Right lung (tissue), 5 donors: ENCODE results near the gene VPS45. TPM values are rescaled to one million over a fixed set of nuclear protein-coding genes. Genes with fewer than 3 reads are reported as not detected.

Source experiments
- DNase-seq, 2 donors: peaks; one replicate each; pipeline ENCODE4 v3.0.0-alpha.2; 2013
- polyA plus RNA-seq, 5 donors: library from polyadenylated mRNA; unstranded; fragments of 120-200 nt; gene quantifications; one replicate each; pipeline versions ENCODE4 v1.2.1 to v1.2.3, GENCODE V29; 2013; ENCODE audit warnings: inconsistent platforms in 1 of 5, low replicate concordance in 1 of 5; ENCODE audit not compliant: insufficient read length in 5 of 5, insufficient read depth in 1 of 5

VPS45 gene
- polyA plus RNA-seq, 5 donors, result 60.3 to 86.9 (median 77.7) TPM

DNA sequence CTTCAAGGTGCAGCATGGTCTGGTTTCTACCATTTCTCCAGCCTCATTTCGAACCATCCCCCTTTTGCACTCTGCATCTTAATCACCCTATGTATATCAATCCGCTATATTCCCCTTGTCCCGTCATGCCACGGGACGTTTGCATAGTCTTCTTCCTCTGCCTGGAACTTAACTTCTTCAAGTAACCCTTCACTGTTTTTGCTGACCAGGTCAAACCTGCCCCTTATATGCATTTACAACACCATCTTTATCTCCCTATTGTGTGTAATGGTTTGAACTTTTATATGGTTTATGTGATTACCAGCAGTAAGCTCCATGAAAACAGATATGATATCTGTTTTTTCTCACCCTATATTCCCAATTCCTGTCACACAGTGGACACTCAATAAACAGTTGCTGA lies 2.3 kb downstream of the VPS45 start:
- DNase-seq, result no peak

- DNase-seq, result no peak
These were observed 5.4 kb downstream of the VPS45 start for GRCh38 chr1:150072959-150073358.

- DNase-seq, result no peak
These were observed 5.9 kb downstream of the VPS45 start for GRCh38 chr1:150073516-150073915.

DNA sequence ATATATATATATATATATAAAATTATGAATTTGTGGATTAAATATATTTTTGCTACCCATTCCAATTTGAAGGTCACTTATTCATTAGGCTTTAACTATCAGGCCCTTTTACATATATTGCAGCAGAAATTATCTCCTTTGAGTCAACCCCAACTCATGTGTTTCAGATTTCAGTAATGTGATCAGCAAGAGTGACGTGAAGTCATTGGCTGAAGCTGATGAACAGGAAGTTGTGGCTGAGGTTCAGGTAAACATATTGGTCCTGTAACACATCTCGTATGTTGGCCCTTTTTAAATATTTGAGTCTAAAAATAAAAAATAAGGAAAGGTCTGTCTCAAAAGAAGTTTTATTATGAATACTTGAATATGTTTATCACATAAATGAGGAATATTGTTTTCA lies 8.5 kb downstream of the VPS45 start:
- DNase-seq, result no peak

GRCh38 chr1:150076985-150077384 lies 9.4 kb downstream of the VPS45 start:
- no peak for DNase-seq

GRCh38 chr1:150080784-150081183 lies 13.2 kb downstream of the VPS45 start:
- no peak for DNase-seq

DNA sequence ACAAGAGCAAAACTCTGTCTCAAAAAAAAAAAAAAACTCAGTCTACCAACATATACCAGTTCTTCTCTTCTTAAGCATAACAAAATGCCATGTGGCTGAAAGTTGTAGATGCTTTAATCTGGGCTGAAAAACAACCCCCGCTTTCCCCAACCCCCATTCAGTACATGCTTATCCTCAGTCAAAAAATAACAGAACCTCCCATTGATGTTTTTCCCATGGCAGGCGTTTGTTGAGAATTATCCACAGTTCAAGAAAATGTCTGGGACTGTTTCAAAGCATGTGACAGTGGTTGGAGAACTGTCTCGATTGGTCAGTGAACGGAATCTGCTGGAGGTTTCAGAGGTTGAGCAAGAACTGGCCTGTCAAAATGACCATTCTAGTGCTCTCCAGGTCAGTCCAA lies 14.9 kb downstream of the VPS45 start:
- no peak for DNase-seq

GRCh38 chr1:150083907-150084306 lies 16.3 kb downstream of the VPS45 start:
- no peak for DNase-seq

GRCh38 chr1:150085406-150085805 lies 17.8 kb downstream of the VPS45 start:
- DNase-seq, result no peak

DNA sequence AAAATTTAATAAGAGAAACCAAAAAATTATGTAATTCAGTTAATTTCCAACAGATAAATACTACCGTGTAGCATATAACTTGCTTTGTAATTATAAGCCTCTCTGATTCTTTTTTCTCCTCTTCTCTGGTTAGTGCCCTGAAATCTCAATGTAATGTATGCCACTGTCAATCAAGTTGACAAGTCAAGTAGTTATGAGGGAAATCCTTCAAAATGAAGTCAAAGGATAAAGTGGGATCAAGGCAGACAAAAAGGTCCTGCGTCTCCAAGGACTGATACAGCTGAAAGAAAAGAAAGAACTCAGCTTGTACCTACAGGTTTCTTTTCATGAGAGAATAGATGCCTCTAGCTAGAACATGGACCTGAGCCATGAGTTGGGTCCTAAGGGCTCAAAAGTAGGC lies 19.8 kb downstream of the VPS45 start:
- no peak for DNase-seq

GRCh38 chr1:150089846-150090520 lies 22.4 kb downstream of the VPS45 start:
- no peak for DNase-seq

DNA sequence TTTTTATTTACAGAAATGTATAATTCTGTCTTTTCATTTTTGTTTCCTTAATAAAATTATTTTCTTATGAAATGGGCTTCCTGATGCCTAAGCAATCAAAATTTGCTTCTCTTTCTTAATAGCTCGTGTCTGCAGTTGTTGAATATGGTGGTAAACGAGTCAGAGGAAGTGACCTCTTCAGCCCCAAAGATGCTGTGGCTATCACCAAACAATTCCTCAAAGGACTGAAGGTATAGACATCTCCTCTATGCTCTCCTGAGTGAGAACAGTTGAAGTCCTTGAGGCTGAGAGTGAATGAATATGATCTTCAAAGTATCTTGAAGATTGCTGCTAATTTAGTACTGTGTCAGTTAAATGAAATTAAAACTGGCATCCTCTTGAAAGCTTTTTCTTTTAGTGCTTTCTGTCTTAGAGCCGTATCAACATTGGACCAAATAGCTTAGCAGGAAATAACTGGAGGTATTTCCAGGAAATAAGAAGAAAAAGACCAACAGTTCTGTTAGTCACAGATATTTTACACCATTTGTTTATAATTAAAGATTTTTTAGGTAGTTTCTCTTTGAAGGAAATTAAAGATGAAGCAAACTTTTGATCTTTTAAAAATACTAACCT lies 24.7 kb downstream of the VPS45 start:
- no peak for DNase-seq

GRCh38 chr1:150093805-150094204 lies 26.2 kb downstream of the VPS45 start:
- no peak for DNase-seq

- DNase-seq, result no peak
These were observed 27.2 kb downstream of the VPS45 start for GRCh38 chr1:150094734-150095265.

GRCh38 chr1:150102986-150103385 lies 35.4 kb downstream of the VPS45 start:
- DNase-seq, result no peak

GRCh38 chr1:150106341-150106740 lies 38.8 kb downstream of the VPS45 start:
- DNase-seq, result no peak

GRCh38 chr1:150109586-150109985 lies 42.0 kb downstream of the VPS45 start:
- no peak for DNase-seq

DNA sequence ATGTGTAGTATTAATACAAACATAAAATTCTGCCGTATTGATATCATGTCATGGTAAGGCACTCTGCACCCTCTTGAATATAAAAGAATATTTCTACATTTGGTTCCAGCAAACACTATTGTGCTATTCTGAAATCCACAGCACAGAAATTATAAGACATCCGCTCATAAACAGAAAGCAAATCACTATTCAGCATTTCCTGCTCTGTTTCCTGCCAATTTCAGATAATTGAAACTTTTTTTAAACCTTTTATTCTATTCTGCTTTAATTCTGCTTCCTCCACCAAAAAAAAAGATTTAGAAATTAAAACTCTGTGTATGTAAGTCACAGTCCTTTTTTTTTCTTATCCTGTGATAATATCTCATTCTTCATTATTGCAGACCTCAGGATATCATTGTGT lies 42.5 kb downstream of the VPS45 start:
- DNase-seq, result no peak

GRCh38 chr1:150111670-150112069 lies 44.1 kb downstream of the VPS45 start:
- no peak for DNase-seq

- no peak for DNase-seq
These were observed 47.5 kb downstream of the VPS45 start for GRCh38 chr1:150115121-150115520.

GRCh38 chr1:150118716-150119115 lies 51.1 kb downstream of the VPS45 start:
- DNase-seq, result peak; percentile 6 to 19

DNA sequence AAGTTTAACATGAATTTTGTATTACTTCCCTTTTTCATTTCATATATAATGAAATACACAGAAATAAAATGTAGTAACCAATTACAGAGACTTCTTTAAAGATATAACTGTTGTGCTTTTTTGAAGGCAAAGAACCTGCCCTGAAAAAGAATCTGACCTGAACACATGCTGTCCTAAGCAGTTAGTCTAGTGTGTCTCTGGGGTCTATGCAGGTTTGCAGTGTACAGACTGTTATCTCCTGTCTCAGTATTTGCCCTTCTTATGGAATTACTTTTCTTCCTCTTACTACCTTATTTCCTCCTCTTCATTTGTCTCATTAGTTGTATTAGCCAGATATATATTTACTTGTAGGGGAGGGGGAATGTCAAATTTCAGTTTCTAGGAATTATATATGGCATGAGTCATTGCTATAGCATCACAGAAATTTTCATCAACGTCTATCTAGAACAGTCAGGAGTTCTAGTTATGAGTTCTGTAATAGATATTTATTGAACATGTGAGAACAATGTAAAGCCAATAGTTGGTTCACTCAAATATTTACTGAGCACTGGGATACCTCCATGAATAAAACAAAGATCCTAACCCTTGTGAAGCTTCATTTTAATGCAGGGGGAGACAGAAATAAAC lies 53.8 kb downstream of the VPS45 start:
- no peak for DNase-seq

- no peak for DNase-seq
These were observed 59.2 kb downstream of the VPS45 start for GRCh38 chr1:150126811-150127210.
